ENCODE measurements around the gene LONRF2. TPM values are rescaled to one million over a fixed set of nuclear protein-coding genes. Genes with fewer than 3 reads are reported as not detected.

Gene LONRF2
- total and polyA plus RNA-seq, 5 donors: 5.0 to 19.6 (median 14.3) TPM

- intact Hi-C loops (cut with DNase I): no loop called here
- WGBS: 89% methylated on average over 17 of the region's 17 CpGs
- Histone ChIP-seq H3K27ac (ENCODE audit: low read length) (no peak overlapping the region), H3K4me1 (ENCODE audit: control insufficient read depth, insufficient read depth, low read length) (no peaks in the 10 kb centered on the region), H3K4me3 (ENCODE audit: low read length) (no peak overlapping the region), H3K9me3 (ENCODE audit: control insufficient read depth, low read length) (no peaks in the 10 kb centered on the region), H3K27me3 (ENCODE audit: control insufficient read depth, insufficient read depth) (no peaks in the 10 kb centered on the region)
- ATAC-seq (no peak), DNase-seq (no peak)
These were observed 47.6 kb downstream of the LONRF2 start for GRCh38 chr2:100274566-100275199.

GRCh38 chr2:100274076-100274475, 48.2 kb downstream of the LONRF2 start:
- Histone ChIP-seq H3K27ac (ENCODE audit: low read length) (no peak overlapping the region), H3K4me1 (ENCODE audit: control insufficient read depth, insufficient read depth, low read length) (no peaks in the 10 kb centered on the region), H3K27me3 (ENCODE audit: control insufficient read depth, insufficient read depth) (no peaks in the 10 kb centered on the region), H3K9me3 (ENCODE audit: control insufficient read depth, low read length) (no peaks in the 10 kb centered on the region), H3K4me3 (ENCODE audit: low read length) (no peak overlapping the region)
- intact Hi-C loops (cut with DNase I): no loop called here
- DNase-seq (no peak), ATAC-seq (no peak)
- WGBS: 74% methylated on average over 6 of the region's 6 CpGs

- intact Hi-C loops (cut with DNase I): no loop called here
- Histone ChIP-seq H3K27me3 (ENCODE audit: control insufficient read depth, insufficient read depth) (no peaks in the 10 kb centered on the region), H3K9me3 (ENCODE audit: control insufficient read depth, low read length) (no peaks in the 10 kb centered on the region), H3K4me3 (ENCODE audit: low read length) (no peak overlapping the region), H3K27ac (ENCODE audit: low read length) (no peak overlapping the region), H3K4me1 (ENCODE audit: control insufficient read depth, insufficient read depth, low read length) (no peaks in the 10 kb centered on the region)
- ATAC-seq (no peak), DNase-seq (no peak)
- 89% methylated on average over 1 of the region's 1 CpG for WGBS
These were observed 48.9 kb downstream of the LONRF2 start for GRCh38 chr2:100273387-100273786.

GRCh38 chr2:100272841-100273329, 49.4 kb downstream of the LONRF2 start:
- intact Hi-C loops (cut with DNase I): no loop called here
- 45% methylated on average over 10 of the region's 10 CpGs for WGBS

GRCh38 chr2:100271210-100271609, 51.1 kb downstream of the LONRF2 start:
- no peaks in the 10 kb centered on the region for H3K27me3 ChIP-seq (ENCODE audit: control insufficient read depth, insufficient read depth)
- H3K4me3 ChIP-seq (ENCODE audit: low read length): no peak overlapping the region
- no peak for DNase-seq
- no peaks in the 10 kb centered on the region for H3K9me3 ChIP-seq (ENCODE audit: control insufficient read depth, low read length)
- intact Hi-C loops (cut with DNase I): no loop called here
- H3K4me1 ChIP-seq (ENCODE audit: control insufficient read depth, insufficient read depth, low read length): no peaks in the 10 kb centered on the region
- no peak overlapping the region for H3K27ac ChIP-seq (ENCODE audit: low read length)
- no peak for ATAC-seq
- 96% methylated on average over 5 of the region's 5 CpGs for WGBS

More at GRCh38 chr2:100272841-100273329, 49.4 kb downstream of the LONRF2 start:
- H3K27ac ChIP-seq (ENCODE audit: low read length): peak overlapping the region; percentile 42
- H3K4me3 ChIP-seq (ENCODE audit: low read length): no peak overlapping the region
- H3K9me3 ChIP-seq (ENCODE audit: control insufficient read depth, low read length): no peaks in the 10 kb centered on the region
- ATAC-seq: peak; percentile 75 to 83
- H3K4me1 ChIP-seq (ENCODE audit: control insufficient read depth, insufficient read depth, low read length): no peaks in the 10 kb centered on the region
- no peaks in the 10 kb centered on the region for H3K27me3 ChIP-seq (ENCODE audit: control insufficient read depth, insufficient read depth)
- peak; percentile 67 to 88 (median 85) for DNase-seq

GRCh38 chr2:100270381-100271146, 51.7 kb downstream of the LONRF2 start:
- H3K4me1 ChIP-seq (ENCODE audit: control insufficient read depth, insufficient read depth, low read length): no peaks in the 10 kb centered on the region
- no peak for DNase-seq
- WGBS: 92% methylated on average over 9 of the region's 9 CpGs
- intact Hi-C loops (cut with DNase I): no loop called here
- no peak for ATAC-seq
- no peaks in the 10 kb centered on the region for H3K9me3 ChIP-seq (ENCODE audit: control insufficient read depth, low read length)
- no peak overlapping the region for H3K4me3 ChIP-seq (ENCODE audit: low read length)
- H3K27me3 ChIP-seq (ENCODE audit: control insufficient read depth, insufficient read depth): no peaks in the 10 kb centered on the region
- no peak overlapping the region for H3K27ac ChIP-seq (ENCODE audit: low read length)

GRCh38 chr2:100269889-100270288, 52.4 kb downstream of the LONRF2 start:
- Histone ChIP-seq H3K4me3 (ENCODE audit: low read length) (no peak overlapping the region), H3K27ac (ENCODE audit: low read length) (no peak overlapping the region), H3K9me3 (ENCODE audit: control insufficient read depth, low read length) (no peaks in the 10 kb centered on the region), H3K27me3 (ENCODE audit: control insufficient read depth, insufficient read depth) (no peaks in the 10 kb centered on the region), H3K4me1 (ENCODE audit: control insufficient read depth, insufficient read depth, low read length) (no peaks in the 10 kb centered on the region)
- intact Hi-C loops (cut with DNase I): no loop called here
- 85% methylated on average over 5 of the region's 5 CpGs for WGBS
- no peak for DNase-seq
- ATAC-seq: no peak

GRCh38 chr2:100268986-100269385, 53.3 kb downstream of the LONRF2 start:
- Histone ChIP-seq H3K27ac (ENCODE audit: low read length) (no peak overlapping the region), H3K27me3 (ENCODE audit: control insufficient read depth, insufficient read depth) (no peaks in the 10 kb centered on the region), H3K4me3 (ENCODE audit: low read length) (no peak overlapping the region), H3K9me3 (ENCODE audit: control insufficient read depth, low read length) (no peaks in the 10 kb centered on the region), H3K4me1 (ENCODE audit: control insufficient read depth, insufficient read depth, low read length) (no peaks in the 10 kb centered on the region)
- WGBS: 86% methylated on average over 4 of the region's 4 CpGs
- no peak for ATAC-seq
- intact Hi-C loops (cut with DNase I): no loop called here
- no peak for DNase-seq

- no peaks in the 10 kb centered on the region for H3K4me1 ChIP-seq (ENCODE audit: control insufficient read depth, insufficient read depth, low read length)
- H3K27me3 ChIP-seq (ENCODE audit: control insufficient read depth, insufficient read depth): no peaks in the 10 kb centered on the region
- no peak overlapping the region for H3K4me3 ChIP-seq (ENCODE audit: low read length)
- WGBS: 74% methylated on average over 2 of the region's 2 CpGs
- intact Hi-C loops (cut with DNase I): no loop called here
- DNase-seq: no peak
- no peak for ATAC-seq
- no peak overlapping the region for H3K27ac ChIP-seq (ENCODE audit: low read length)
- no peaks in the 10 kb centered on the region for H3K9me3 ChIP-seq (ENCODE audit: control insufficient read depth, low read length)
These were observed 54.5 kb downstream of the LONRF2 start for GRCh38 chr2:100267751-100268150.

GRCh38 chr2:100266126-100266525, 56.2 kb downstream of the LONRF2 start:
- no peaks in the 10 kb centered on the region for H3K27me3 ChIP-seq (ENCODE audit: control insufficient read depth, insufficient read depth)
- H3K9me3 ChIP-seq (ENCODE audit: control insufficient read depth, low read length): no peaks in the 10 kb centered on the region
- DNase-seq (no peak), ATAC-seq (no peak)
- no peaks in the 10 kb centered on the region for H3K4me1 ChIP-seq (ENCODE audit: control insufficient read depth, insufficient read depth, low read length)
- 95% methylated on average over 7 of the region's 7 CpGs for WGBS
- H3K27ac ChIP-seq (ENCODE audit: low read length): no peak overlapping the region
- H3K4me3 ChIP-seq (ENCODE audit: low read length): no peak overlapping the region
- intact Hi-C loops (cut with DNase I): no loop called here

- Histone ChIP-seq H3K4me1 (ENCODE audit: control insufficient read depth, insufficient read depth, low read length) (no peaks in the 10 kb centered on the region), H3K27ac (ENCODE audit: low read length) (no peak overlapping the region), H3K27me3 (ENCODE audit: control insufficient read depth, insufficient read depth) (no peaks in the 10 kb centered on the region), H3K9me3 (ENCODE audit: control insufficient read depth, low read length) (no peaks in the 10 kb centered on the region), H3K4me3 (ENCODE audit: low read length) (no peak overlapping the region)
- DNase-seq: no peak
- WGBS: 93% methylated on average over 9 of the region's 9 CpGs
- no peak for ATAC-seq
- intact Hi-C loops (cut with DNase I): loop anchor here in 2 of 4 donors (2.0 kb wide), 1 partner anchor 116 kb away; no protein-coding TSS in a partner anchor
These were observed 57.1 kb downstream of the LONRF2 start for GRCh38 chr2:100265226-100265625.
